IPS-15b (cell line): ENCODE data around the gene FGF21.

ENCODE experiments used
- H3K27me3 ChIP-seq: one replicate; pipeline ENCODE4 v1.6.1; 2013; ENCODE audit warnings: low read length; ENCODE audit not compliant: control insufficient read depth, insufficient read depth
- H3K36me3 ChIP-seq: one replicate; pipeline ENCODE4 v1.6.1; 2013; ENCODE audit warnings: low read length; ENCODE audit not compliant: control insufficient read depth, insufficient read depth
- H3K4me1 ChIP-seq: one replicate; pipeline ENCODE4 v1.6.1; 2013; ENCODE audit warnings: mild to moderate bottlenecking, low read length; ENCODE audit not compliant: control insufficient read depth, insufficient read depth
- H3K4me3 ChIP-seq: one replicate; pipeline ENCODE4 v1.5.1; 2013; ENCODE audit warnings: low read depth, low read length
- H3K9ac ChIP-seq: one replicate; pipeline ENCODE4 v1.6.1; 2013; ENCODE audit warnings: low read depth, mild to moderate bottlenecking, low read length
- H3K9me3 ChIP-seq: one replicate; pipeline ENCODE4 v1.6.1; 2013; ENCODE audit warnings: mild to moderate bottlenecking, low read length; ENCODE audit not compliant: control insufficient read depth, insufficient read depth

The FGF21 gene

GRCh38 chr19:48737360-48737998, 17.8 kb upstream of the FGF21 start:
- Histone ChIP-seq H3K9ac (no peak overlapping the region), H3K27me3 (peaks cover 19% of the 10 kb centered on the region), H3K9me3 (no peaks in the 10 kb centered on the region), H3K36me3 (peaks cover 3% of the 10 kb centered on the region), H3K4me1 (peaks cover 7% of the 10 kb centered on the region), H3K4me3 (peak overlapping the region; percentile 12)

- Histone ChIP-seq H3K9me3 (no peaks in the 10 kb centered on the region), H3K36me3 (no peaks in the 10 kb centered on the region), H3K4me1 (peaks cover 7% of the 10 kb centered on the region), H3K27me3 (peaks cover 19% of the 10 kb centered on the region), H3K9ac (no peak overlapping the region), H3K4me3 (peak overlapping the region; percentile 45)
These were observed 16.5 kb upstream of the FGF21 start for GRCh38 chr19:48738557-48739403.

GRCh38 chr19:48739404-48740163, 15.7 kb upstream of the FGF21 start:
- Histone ChIP-seq H3K36me3 (no peaks in the 10 kb centered on the region), H3K4me3 (peak overlapping the region; percentile 48), H3K9ac (no peak overlapping the region), H3K9me3 (no peaks in the 10 kb centered on the region), H3K27me3 (peaks cover 19% of the 10 kb centered on the region), H3K4me1 (peaks cover 7% of the 10 kb centered on the region)

- Histone ChIP-seq H3K9me3 (no peaks in the 10 kb centered on the region), H3K36me3 (no peaks in the 10 kb centered on the region), H3K4me3 (peak within 1 kb of the TSS; percentile 48), H3K9ac (no peak within 1 kb of the TSS), H3K27me3 (peaks cover 19% of the 10 kb centered on the region), H3K4me1 (peaks cover 8% of the 10 kb centered on the region)
These were observed 15.0 kb upstream of the FGF21 start, which contains the start of gene RASIP1 for GRCh38 chr19:48740164-48740972. RASIP1 (minus strand) TSS chr19:48740610; CDS start chr19:48740282, 328 bp downstream.

GRCh38 chr19:48741129-48741999, 14.0 kb upstream of the FGF21 start:
- H3K4me1 ChIP-seq: peaks cover 11% of the 10 kb centered on the region
- H3K9me3 ChIP-seq: no peaks in the 10 kb centered on the region

GRCh38 chr19:48742096-48742495, 13.2 kb upstream of the FGF21 start:
- Histone ChIP-seq H3K9ac (no peak overlapping the region), H3K27me3 (peaks cover 19% of the 10 kb centered on the region), H3K4me1 (peaks cover 12% of the 10 kb centered on the region), H3K9me3 (no peaks in the 10 kb centered on the region), H3K4me3 (peak overlapping the region; percentile 24), H3K36me3 (no peaks in the 10 kb centered on the region)

More at GRCh38 chr19:48741129-48741999, 14.0 kb upstream of the FGF21 start:
- Histone ChIP-seq H3K27me3 (peaks cover 19% of the 10 kb centered on the region), H3K4me3 (peak overlapping the region; percentile 48), H3K9ac (no peak overlapping the region), H3K36me3 (no peaks in the 10 kb centered on the region)

GRCh38 chr19:48745208-48745995, 9.9 kb upstream of the FGF21 start:
- peaks cover 8% of the 10 kb centered on the region for H3K36me3 ChIP-seq
- H3K4me3 ChIP-seq: peak overlapping the region; percentile 9
- H3K27me3 ChIP-seq: peaks cover 5% of the 10 kb centered on the region
- H3K9me3 ChIP-seq: no peaks in the 10 kb centered on the region
- H3K4me1 ChIP-seq: peaks cover 9% of the 10 kb centered on the region
- H3K9ac ChIP-seq: no peak overlapping the region

- no peaks in the 10 kb centered on the region for H3K9me3 ChIP-seq
- H3K4me3 ChIP-seq: peak overlapping the region; percentile 55
- no peaks in the 10 kb centered on the region for H3K27me3 ChIP-seq
- no peak overlapping the region for H3K9ac ChIP-seq
- H3K36me3 ChIP-seq: peaks cover 15% of the 10 kb centered on the region
- H3K4me1 ChIP-seq: peaks cover 6% of the 10 kb centered on the region
These were observed 9.2 kb upstream of the FGF21 start for GRCh38 chr19:48746110-48746509.

- Histone ChIP-seq H3K4me1 (peaks cover 9% of the 10 kb centered on the region), H3K9ac (peak within 1 kb of the TSS; percentile 6), H3K27me3 (no peaks in the 10 kb centered on the region), H3K36me3 (peaks cover 16% of the 10 kb centered on the region), H3K4me3 (peak within 1 kb of the TSS; percentile 55), H3K9me3 (no peaks in the 10 kb centered on the region)
These were observed 8.4 kb upstream of the FGF21 start, which contains the start of gene IZUMO1 for GRCh38 chr19:48746738-48747575. IZUMO1 (minus strand) TSS chr19:48746909; CDS start chr19:48745859, 1,050 bp downstream.
